Measurements from ENCODE around the gene LETM1.

GRCh38 chr4:1819284-1819683, 36.7 kb downstream of the LETM1 start:
- TF ChIP-seq CTCF (conservative IDR thresholded peaks at IDR 0.05; ENCODE audit: low read length) (no peak), EZH2phosphoT487 (IDR thresholded peaks at IDR 0.05; ENCODE audit: borderline replicate concordance, low read depth, low read length) (no peak)

Data from OCI-LY7 (cell line).